Lower leg skin (tissue), 3 donors: ENCODE data around the gene C11orf58.

ENCODE experiments used
- POLR2A ChIP-seq, 2 donors: fragments of 450-650 bp; IDR thresholded peaks; one replicate each; pipeline ENCODE4 v1.6.1; 2016 to 2017; ENCODE audit warnings: antibody characterized with exemption in 2 of 2, mild to moderate bottlenecking in 1 of 2, moderate library complexity in 1 of 2
- TF ChIP-seq, protein P1 (sequence below), 3 donors: fragments of 450-650 bp; IDR thresholded peaks; one replicate each; pipeline ENCODE4 v1.5.1; 2016; ENCODE audit warnings: antibody characterized with exemption in 3 of 3, mild to moderate bottlenecking in 3 of 3, moderate library complexity in 2 of 3

DNA sequence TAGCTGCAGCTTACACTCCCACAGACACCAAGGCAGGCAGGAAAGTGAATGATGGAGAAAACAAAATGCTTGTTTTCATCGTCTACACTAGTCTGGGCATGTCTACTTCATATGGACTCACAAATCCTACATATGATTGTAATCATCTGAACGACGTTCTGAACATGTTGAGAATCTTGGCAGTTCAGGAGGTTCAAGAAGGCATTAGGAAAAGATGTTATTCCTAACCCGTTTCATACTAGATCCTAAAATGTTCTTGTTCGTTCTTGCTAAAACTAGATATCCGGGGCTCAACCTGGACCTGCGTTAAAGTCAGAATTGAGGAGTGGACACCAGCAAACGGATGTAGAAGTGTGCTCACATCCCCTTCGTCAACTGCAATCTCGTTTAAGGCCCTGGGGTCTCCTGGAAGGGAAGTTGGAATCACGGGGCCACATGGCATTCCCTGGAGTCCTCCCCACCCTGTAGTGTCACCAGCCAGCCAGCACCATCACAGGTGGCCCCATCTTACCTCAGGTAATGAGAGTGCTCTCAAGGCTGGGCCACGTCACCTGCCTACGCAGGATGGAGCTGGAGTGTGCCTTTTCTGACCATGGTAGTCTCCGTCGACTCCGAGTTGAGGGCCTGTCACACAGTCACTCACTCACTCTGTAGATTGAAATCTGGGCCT lies 37.3 kb downstream of the C11orf58 start:
- TF ChIP-seq, protein P1, sequence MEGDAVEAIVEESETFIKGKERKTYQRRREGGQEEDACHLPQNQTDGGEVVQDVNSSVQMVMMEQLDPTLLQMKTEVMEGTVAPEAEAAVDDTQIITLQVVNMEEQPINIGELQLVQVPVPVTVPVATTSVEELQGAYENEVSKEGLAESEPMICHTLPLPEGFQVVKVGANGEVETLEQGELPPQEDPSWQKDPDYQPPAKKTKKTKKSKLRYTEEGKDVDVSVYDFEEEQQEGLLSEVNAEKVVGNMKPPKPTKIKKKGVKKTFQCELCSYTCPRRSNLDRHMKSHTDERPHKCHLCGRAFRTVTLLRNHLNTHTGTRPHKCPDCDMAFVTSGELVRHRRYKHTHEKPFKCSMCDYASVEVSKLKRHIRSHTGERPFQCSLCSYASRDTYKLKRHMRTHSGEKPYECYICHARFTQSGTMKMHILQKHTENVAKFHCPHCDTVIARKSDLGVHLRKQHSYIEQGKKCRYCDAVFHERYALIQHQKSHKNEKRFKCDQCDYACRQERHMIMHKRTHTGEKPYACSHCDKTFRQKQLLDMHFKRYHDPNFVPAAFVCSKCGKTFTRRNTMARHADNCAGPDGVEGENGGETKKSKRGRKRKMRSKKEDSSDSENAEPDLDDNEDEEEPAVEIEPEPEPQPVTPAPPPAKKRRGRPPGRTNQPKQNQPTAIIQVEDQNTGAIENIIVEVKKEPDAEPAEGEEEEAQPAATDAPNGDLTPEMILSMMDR (IDR thresholded peaks at IDR 0.05) = no peak
- TF ChIP-seq POLR2A (IDR thresholded peaks at IDR 0.05) = no peak
